Ishikawa (cell line): ENCODE measurements around the gene CHGA.

Experiments used
- EGR1 ChIP-seq: IDR thresholded peaks from 2 replicates; pipeline ENCODE4 v1.6.1; 2012
- EP300 ChIP-seq: IDR thresholded peaks from 2 replicates; pipeline ENCODE4 v1.6.1; 2012; ENCODE audit warnings: borderline replicate concordance
- FOXM1 ChIP-seq: IDR thresholded peaks from 2 replicates; pipeline ENCODE4 v1.6.1; 2012; ENCODE audit warnings: low read depth, borderline replicate concordance
- RAD21 ChIP-seq: IDR thresholded peaks from 2 replicates; pipeline ENCODE4 v1.6.1; 2012; ENCODE audit warnings: low read depth
- TCF12 ChIP-seq: IDR thresholded peaks from 2 replicates; pipeline ENCODE4 v1.6.1; 2012; ENCODE audit warnings: low read depth
- YY1 ChIP-seq: IDR thresholded peaks from 2 replicates; pipeline ENCODE4 v1.6.1; 2012; ENCODE audit warnings: low read depth
- TF ChIP-seq, protein P1 (sequence below): IDR thresholded peaks from 2 replicates; pipeline ENCODE4 v1.6.1; 2012
- TF ChIP-seq, protein P2 (sequence below): IDR thresholded peaks from 2 replicates; pipeline ENCODE4 v1.6.1; 2012; ENCODE audit warnings: low read depth, mild to moderate bottlenecking
- TF ChIP-seq, protein P3 (sequence below): IDR thresholded peaks from 2 replicates; pipeline ENCODE4 v1.6.1; 2012

- TF ChIP-seq, protein P1, sequence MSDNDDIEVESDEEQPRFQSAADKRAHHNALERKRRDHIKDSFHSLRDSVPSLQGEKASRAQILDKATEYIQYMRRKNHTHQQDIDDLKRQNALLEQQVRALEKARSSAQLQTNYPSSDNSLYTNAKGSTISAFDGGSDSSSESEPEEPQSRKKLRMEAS = no peak
- TF ChIP-seq FOXM1 = no peak
- TF ChIP-seq RAD21 = no peak
- TF ChIP-seq, protein P2, sequence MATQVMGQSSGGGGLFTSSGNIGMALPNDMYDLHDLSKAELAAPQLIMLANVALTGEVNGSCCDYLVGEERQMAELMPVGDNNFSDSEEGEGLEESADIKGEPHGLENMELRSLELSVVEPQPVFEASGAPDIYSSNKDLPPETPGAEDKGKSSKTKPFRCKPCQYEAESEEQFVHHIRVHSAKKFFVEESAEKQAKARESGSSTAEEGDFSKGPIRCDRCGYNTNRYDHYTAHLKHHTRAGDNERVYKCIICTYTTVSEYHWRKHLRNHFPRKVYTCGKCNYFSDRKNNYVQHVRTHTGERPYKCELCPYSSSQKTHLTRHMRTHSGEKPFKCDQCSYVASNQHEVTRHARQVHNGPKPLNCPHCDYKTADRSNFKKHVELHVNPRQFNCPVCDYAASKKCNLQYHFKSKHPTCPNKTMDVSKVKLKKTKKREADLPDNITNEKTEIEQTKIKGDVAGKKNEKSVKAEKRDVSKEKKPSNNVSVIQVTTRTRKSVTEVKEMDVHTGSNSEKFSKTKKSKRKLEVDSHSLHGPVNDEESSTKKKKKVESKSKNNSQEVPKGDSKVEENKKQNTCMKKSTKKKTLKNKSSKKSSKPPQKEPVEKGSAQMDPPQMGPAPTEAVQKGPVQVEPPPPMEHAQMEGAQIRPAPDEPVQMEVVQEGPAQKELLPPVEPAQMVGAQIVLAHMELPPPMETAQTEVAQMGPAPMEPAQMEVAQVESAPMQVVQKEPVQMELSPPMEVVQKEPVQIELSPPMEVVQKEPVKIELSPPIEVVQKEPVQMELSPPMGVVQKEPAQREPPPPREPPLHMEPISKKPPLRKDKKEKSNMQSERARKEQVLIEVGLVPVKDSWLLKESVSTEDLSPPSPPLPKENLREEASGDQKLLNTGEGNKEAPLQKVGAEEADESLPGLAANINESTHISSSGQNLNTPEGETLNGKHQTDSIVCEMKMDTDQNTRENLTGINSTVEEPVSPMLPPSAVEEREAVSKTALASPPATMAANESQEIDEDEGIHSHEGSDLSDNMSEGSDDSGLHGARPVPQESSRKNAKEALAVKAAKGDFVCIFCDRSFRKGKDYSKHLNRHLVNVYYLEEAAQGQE = no peak
- no peak for TF ChIP-seq TCF12
- no peak for TF ChIP-seq EP300
- TF ChIP-seq EGR1 = no peak
- TF ChIP-seq, protein P3, sequence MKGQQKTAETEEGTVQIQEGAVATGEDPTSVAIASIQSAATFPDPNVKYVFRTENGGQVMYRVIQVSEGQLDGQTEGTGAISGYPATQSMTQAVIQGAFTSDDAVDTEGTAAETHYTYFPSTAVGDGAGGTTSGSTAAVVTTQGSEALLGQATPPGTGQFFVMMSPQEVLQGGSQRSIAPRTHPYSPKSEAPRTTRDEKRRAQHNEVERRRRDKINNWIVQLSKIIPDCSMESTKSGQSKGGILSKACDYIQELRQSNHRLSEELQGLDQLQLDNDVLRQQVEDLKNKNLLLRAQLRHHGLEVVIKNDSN = no peak
- no peak for TF ChIP-seq YY1
These were observed 20.8 kb upstream of the CHGA start for GRCh38 chr14:92902191-92902590.
